GM19372 (cell line): Measurements from ENCODE around the gene CLN6.

ENCODE experiments used
- ATAC-seq: cut with Tn5 transposase; IDR thresholded peaks from one replicate; pipeline ENCODE4 v1.9.1; 2021; ENCODE audit warnings: mild to moderate bottlenecking, low read depth, moderate library complexity; ENCODE audit not compliant: unreplicated experiment

The CLN6 gene

GRCh38 chr15:68229386-68230156 is at the start of gene CLN6:
Gene CLN6 (minus strand): TSS chr15:68229728. CDS start chr15:68229584, 144 bp downstream.
- ATAC-seq: peak; percentile 88

- no peak for ATAC-seq
Observed at GRCh38 chr15:68278595-68279405, 49.3 kb upstream of the CLN6 start.

- no peak for ATAC-seq
Observed at GRCh38 chr15:68278345-68278594, 48.7 kb upstream of the CLN6 start.

- ATAC-seq: peak; percentile 76
Observed at GRCh38 chr15:68277603-68278344, 48.2 kb upstream of the CLN6 start, which contains the start of gene FEM1B. Gene FEM1B (plus strand): TSS chr15:68277745. CDS start chr15:68278418, 673 bp downstream.

GRCh38 chr15:68277131-68277602 is 47.6 kb upstream of the CLN6 start:
- ATAC-seq: no peak

- ATAC-seq: no peak
Observed at GRCh38 chr15:68276668-68277067, 47.1 kb upstream of the CLN6 start.

GRCh38 chr15:68275165-68275746 is 45.7 kb upstream of the CLN6 start:
- no peak for ATAC-seq

GRCh38 chr15:68274201-68274848 is 44.8 kb upstream of the CLN6 start:
- ATAC-seq: no peak

- no peak for ATAC-seq
Observed at GRCh38 chr15:68272721-68273271, 43.3 kb upstream of the CLN6 start.

GRCh38 chr15:68271854-68272471 is 42.4 kb upstream of the CLN6 start:
- no peak for ATAC-seq

GRCh38 chr15:68268405-68268804 is 38.9 kb upstream of the CLN6 start:
- ATAC-seq: no peak

- ATAC-seq: no peak
Observed at GRCh38 chr15:68265674-68266073, 36.1 kb upstream of the CLN6 start.

GRCh38 chr15:68265081-68265480 is 35.6 kb upstream of the CLN6 start:
- ATAC-seq: no peak

- ATAC-seq: no peak
Observed at GRCh38 chr15:68264282-68264681, 34.8 kb upstream of the CLN6 start.

- ATAC-seq: no peak
Observed at GRCh38 chr15:68262514-68263356, 33.2 kb upstream of the CLN6 start.

- ATAC-seq: no peak
Observed at GRCh38 chr15:68261980-68262379, 32.5 kb upstream of the CLN6 start.

GRCh38 chr15:68261241-68261640 is 31.7 kb upstream of the CLN6 start:
- ATAC-seq: no peak

- no peak for ATAC-seq
Observed at GRCh38 chr15:68259883-68260282, 30.4 kb upstream of the CLN6 start.

- ATAC-seq: no peak
Observed at GRCh38 chr15:68258692-68259091, 29.2 kb upstream of the CLN6 start.
